KMS-11 (cell line): ENCODE data around the gene TMEM132A.

Experiments
- H2AFZ ChIP-seq: fragments of 200-600 bp; sonication (generic); 2 replicates; pipeline ENCODE4 v1.6.1; 2016; ENCODE audit warnings: antibody characterized with exemption, mixed run types, low read depth
- H3K27ac ChIP-seq: fragments of 200-600 bp; sonication (generic); 2 replicates; pipeline ENCODE4 v1.6.1; 2016; ENCODE audit warnings: mild to moderate bottlenecking, mixed run types
- H3K27me3 ChIP-seq: fragments of 200-600 bp; sonication (generic); 2 replicates; pipeline ENCODE4 v1.6.1; 2017; ENCODE audit warnings: mild to moderate bottlenecking, low read depth, mixed run types, moderate library complexity; ENCODE audit not compliant: insufficient read depth
- H3K36me3 ChIP-seq: fragments of 200-600 bp; sonication (generic); 2 replicates; pipeline ENCODE4 v1.6.1; 2017; ENCODE audit warnings: mild to moderate bottlenecking, mixed run types; ENCODE audit not compliant: insufficient read depth
- H3K4me1 ChIP-seq: fragments of 200-600 bp; sonication (generic); 2 replicates; pipeline ENCODE4 v1.6.1; 2016; ENCODE audit warnings: mild to moderate bottlenecking, low read depth, mixed run types; ENCODE audit not compliant: poor library complexity, severe bottlenecking
- H3K4me2 ChIP-seq: fragments of 200-600 bp; sonication (generic); 2 replicates; pipeline ENCODE4 v1.7.0; 2016; ENCODE audit warnings: mild to moderate bottlenecking, mixed run types
- H3K4me3 ChIP-seq: fragments of 200-600 bp; sonication (generic); IDR thresholded peaks from 2 replicates; pipeline ENCODE4 v1.6.1; 2017; ENCODE audit warnings: low read depth, low read length, mixed read lengths; ENCODE audit not compliant: insufficient read depth
- H3K79me2 ChIP-seq: fragments of 200-600 bp; sonication (generic); 2 replicates; pipeline ENCODE4 v1.6.1; 2016; ENCODE audit warnings: low read depth, mixed run types; ENCODE audit not compliant: insufficient read depth
- H3K9ac ChIP-seq: fragments of 200-600 bp; sonication (generic); 2 replicates; pipeline ENCODE4 v1.6.1; 2016; ENCODE audit warnings: mild to moderate bottlenecking, mixed run types
- H4K20me1 ChIP-seq: fragments of 200-600 bp; sonication (generic); 2 replicates; pipeline ENCODE4 v1.6.1; 2016; ENCODE audit warnings: mild to moderate bottlenecking, mixed run types; ENCODE audit not compliant: insufficient read depth
- TF ChIP-seq, protein P1 (sequence below): fragments of 200-600 bp; sonication (generic); conservative IDR thresholded peaks from 2 replicates; pipeline ENCODE4 v1.6.1; 2017; ENCODE audit warnings: low read depth, mild to moderate bottlenecking, antibody characterized with exemption, low read length, moderate library complexity, mixed read lengths

Gene TMEM132A

DNA sequence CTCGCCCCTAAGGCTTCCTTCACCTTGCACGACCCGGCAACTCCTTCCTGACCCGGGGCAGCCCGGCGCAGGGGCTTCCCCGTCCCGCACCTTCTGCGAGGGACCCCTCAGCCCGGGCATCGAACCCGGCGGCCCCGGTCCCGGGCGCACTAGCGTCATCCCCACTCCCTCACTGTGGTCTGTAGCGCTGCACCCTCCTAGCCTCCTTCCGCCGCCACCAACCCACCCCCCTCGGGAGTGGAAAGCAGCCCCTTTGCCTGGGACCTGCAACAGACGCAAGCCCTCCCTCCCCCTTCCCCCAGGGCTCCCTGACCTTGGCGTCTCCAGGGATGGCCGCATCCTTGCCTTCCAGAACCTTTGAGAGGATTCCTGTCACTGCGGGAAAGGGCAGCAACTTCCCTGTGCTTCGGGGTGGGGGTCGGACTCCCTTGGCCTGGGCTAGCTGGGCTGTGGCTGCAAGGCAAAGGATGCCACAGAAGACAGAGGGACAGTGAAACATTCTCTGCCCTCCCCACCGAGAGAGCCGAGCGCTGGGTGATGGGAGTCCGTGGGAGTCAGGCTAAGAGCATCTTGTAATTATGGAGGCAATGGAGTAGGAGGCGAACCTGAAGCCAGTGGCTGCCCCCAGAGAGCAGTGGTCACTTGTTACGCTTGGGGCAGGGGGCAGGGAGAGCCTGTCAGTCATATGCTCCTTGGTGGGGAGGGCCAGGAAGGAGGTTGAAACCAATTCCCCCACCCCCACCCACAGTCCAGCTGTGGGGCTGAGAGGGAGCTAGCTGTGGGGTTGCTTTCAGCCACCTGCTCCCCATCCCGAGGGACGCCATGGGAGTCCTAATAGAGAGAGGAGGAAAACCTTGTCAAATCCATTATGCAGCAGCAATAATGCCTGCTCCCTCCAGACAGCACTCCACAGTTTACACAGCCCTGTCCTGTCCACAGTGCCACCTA, 920 bp downstream of the TMEM132A start:
- H3K27ac ChIP-seq, result no peak overlapping the region

DNA sequence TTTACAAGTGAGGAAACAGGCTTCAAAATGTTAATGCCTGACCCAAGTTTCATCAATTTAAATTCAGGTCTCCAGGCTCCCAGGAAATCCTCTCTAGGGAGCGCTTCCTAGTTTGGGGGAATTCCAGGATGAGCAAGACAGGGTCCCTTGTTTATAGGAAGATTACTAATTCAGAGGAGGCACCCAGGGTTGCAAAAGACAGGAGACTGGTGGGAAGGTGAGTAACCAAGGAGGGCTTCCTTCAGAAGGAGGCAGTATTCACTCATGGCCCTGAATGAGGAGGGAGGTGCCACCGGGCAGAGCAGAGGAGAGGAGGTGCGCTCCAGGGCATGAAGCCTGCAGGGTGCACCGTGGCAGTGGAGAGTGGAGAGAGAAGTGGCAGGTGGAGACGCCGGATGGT, 1.6 kb downstream of the TMEM132A start:
- H3K4me1 ChIP-seq, result peaks cover 20% of the 10 kb centered on the region
- TF ChIP-seq, protein P1, sequence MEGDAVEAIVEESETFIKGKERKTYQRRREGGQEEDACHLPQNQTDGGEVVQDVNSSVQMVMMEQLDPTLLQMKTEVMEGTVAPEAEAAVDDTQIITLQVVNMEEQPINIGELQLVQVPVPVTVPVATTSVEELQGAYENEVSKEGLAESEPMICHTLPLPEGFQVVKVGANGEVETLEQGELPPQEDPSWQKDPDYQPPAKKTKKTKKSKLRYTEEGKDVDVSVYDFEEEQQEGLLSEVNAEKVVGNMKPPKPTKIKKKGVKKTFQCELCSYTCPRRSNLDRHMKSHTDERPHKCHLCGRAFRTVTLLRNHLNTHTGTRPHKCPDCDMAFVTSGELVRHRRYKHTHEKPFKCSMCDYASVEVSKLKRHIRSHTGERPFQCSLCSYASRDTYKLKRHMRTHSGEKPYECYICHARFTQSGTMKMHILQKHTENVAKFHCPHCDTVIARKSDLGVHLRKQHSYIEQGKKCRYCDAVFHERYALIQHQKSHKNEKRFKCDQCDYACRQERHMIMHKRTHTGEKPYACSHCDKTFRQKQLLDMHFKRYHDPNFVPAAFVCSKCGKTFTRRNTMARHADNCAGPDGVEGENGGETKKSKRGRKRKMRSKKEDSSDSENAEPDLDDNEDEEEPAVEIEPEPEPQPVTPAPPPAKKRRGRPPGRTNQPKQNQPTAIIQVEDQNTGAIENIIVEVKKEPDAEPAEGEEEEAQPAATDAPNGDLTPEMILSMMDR, result no peak
- no peaks in the 10 kb centered on the region for H4K20me1 ChIP-seq
- no peaks in the 10 kb centered on the region for H3K79me2 ChIP-seq
- H3K4me2 ChIP-seq, result peak overlapping the region; percentile 64; the same call in 1 of the 2 replicates
- H3K27me3 ChIP-seq, result peaks cover 10% of the 10 kb centered on the region
- no peaks in the 10 kb centered on the region; the same call in 1 of the 2 replicates for H3K36me3 ChIP-seq
- H3K27ac ChIP-seq, result no peak overlapping the region
- no peak overlapping the region for H2AFZ ChIP-seq
- no peak overlapping the region for H3K9ac ChIP-seq
- H3K4me3 ChIP-seq, result no peak overlapping the region

More for the DNA sequence above, 920 bp downstream of the TMEM132A start:
- Histone ChIP-seq H3K9ac (no peak overlapping the region; the same call in 1 of the 2 replicates), H3K4me3 (no peak overlapping the region), H3K4me1 (peaks cover 20% of the 10 kb centered on the region), H3K79me2 (no peaks in the 10 kb centered on the region), H3K36me3 (no peaks in the 10 kb centered on the region; the same call in 1 of the 2 replicates), H3K27me3 (peaks cover 10% of the 10 kb centered on the region), H3K4me2 (peak overlapping the region; percentile 64), H4K20me1 (no peaks in the 10 kb centered on the region), H2AFZ (peak overlapping the region; percentile 59; the same call in 1 of the 2 replicates)
- TF ChIP-seq, protein P1, result no peak

DNA sequence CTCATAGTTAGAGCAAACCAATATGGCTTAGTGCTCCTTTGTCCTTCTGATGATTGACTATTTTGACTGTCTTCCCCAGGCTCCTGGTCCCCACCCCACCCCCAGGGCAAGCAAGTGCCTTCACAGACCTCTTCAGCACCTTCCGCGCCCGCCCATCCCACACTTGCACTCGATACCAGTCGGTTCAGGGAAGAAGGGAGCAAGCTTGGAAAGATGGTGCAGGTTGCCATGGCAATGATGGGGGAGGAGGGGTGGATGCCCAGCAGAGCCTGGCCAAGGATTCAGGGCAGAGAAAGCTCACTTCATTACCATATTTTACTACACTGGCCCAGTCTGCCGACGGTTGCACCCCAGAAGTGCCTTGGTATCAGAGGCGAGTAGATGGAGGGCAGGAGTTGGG, 2.2 kb downstream of the TMEM132A start:
- Histone ChIP-seq H3K4me2 (no peak overlapping the region), H3K27ac (no peak overlapping the region), H3K79me2 (no peaks in the 10 kb centered on the region), H3K4me3 (no peak overlapping the region), H4K20me1 (no peaks in the 10 kb centered on the region), H3K4me1 (peaks cover 20% of the 10 kb centered on the region), H3K27me3 (peaks cover 10% of the 10 kb centered on the region), H2AFZ (no peak overlapping the region), H3K9ac (no peak overlapping the region), H3K36me3 (no peaks in the 10 kb centered on the region)
- TF ChIP-seq, protein P1, result no peak

DNA sequence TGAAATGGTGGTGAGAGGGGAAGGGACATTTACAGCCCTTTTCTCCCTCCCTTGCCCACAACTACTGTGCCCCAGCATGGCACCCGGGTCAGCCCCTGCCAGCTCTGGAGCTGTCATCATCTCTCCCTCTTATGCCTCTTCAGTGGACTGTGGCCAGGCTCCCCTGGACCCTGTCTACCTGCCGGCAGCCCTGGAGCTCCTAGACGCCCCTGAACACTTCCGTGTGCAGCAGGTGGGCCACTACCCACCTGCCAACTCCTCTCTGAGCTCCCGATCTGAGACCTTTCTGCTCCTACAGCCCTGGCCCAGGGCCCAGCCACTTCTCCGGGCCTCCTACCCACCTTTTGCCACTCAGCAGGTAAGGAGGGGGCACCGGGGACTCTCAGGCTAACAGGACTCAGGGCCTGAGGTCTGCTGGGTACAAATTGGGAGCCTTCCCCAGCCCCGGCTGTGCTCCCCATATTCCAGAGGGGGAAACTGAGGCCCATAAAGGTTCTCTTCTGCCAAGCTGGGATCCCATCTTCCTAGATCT, 2.9 kb downstream of the TMEM132A start:
- TF ChIP-seq, protein P1, result no peak
- Histone ChIP-seq H3K9ac (no peak overlapping the region), H2AFZ (no peak overlapping the region), H3K36me3 (no peaks in the 10 kb centered on the region), H3K4me1 (peaks cover 20% of the 10 kb centered on the region), H3K79me2 (no peaks in the 10 kb centered on the region), H3K4me3 (no peak overlapping the region), H3K4me2 (no peak overlapping the region), H3K27ac (no peak overlapping the region), H3K27me3 (peaks cover 10% of the 10 kb centered on the region), H4K20me1 (no peaks in the 10 kb centered on the region)
